ENCODE data around the gene FOXN1. TPM values are rescaled to one million over a fixed set of nuclear protein-coding genes. Genes with fewer than 3 reads are reported as not detected.

Gene FOXN1
- total and polyA plus RNA-seq, 8 donors = 0.02 to 0.19 (median 0.09) TPM; not detected in 5

DNA sequence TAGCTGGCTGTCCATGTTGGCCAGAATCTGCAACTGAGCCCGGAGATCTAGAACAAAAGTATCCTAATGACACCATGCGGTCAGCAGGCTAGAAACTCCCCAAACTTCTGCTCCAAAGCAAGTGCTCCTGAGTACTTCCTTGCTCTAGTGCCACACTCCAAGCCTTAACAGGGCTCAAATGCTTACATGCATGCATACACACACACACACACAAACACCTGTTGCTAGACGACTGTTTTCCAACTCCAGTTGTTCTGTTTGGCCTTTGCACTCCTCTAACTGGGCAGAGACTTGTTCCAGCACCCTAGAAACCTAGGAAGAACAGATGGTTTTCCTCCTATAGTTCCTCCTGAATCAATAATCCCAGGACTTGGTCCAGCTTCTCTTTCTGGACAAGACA is 78.3 kb downstream of the FOXN1 start:
- Histone ChIP-seq H3K27me3 (no peaks in the 10 kb centered on the region), H3K4me3 (no peak overlapping the region), H3K4me1 (no peaks in the 10 kb centered on the region), H3K9me3 (no peaks in the 10 kb centered on the region), H3K27ac (no peak overlapping the region), H3K36me3 (no peaks in the 10 kb centered on the region)
- 78 to 82% methylated on average over 3 of the region's 3 CpGs for WGBS, 2 donors
- intact Hi-C loops (cut with DNase I) = no loop called here
- ATAC-seq (no peak), FAIRE-seq (no peak), DNase-seq (no peak)
- TF ChIP-seq, protein P1, sequence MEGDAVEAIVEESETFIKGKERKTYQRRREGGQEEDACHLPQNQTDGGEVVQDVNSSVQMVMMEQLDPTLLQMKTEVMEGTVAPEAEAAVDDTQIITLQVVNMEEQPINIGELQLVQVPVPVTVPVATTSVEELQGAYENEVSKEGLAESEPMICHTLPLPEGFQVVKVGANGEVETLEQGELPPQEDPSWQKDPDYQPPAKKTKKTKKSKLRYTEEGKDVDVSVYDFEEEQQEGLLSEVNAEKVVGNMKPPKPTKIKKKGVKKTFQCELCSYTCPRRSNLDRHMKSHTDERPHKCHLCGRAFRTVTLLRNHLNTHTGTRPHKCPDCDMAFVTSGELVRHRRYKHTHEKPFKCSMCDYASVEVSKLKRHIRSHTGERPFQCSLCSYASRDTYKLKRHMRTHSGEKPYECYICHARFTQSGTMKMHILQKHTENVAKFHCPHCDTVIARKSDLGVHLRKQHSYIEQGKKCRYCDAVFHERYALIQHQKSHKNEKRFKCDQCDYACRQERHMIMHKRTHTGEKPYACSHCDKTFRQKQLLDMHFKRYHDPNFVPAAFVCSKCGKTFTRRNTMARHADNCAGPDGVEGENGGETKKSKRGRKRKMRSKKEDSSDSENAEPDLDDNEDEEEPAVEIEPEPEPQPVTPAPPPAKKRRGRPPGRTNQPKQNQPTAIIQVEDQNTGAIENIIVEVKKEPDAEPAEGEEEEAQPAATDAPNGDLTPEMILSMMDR (IDR thresholded peaks at IDR 0.05) = no peak

DNA sequence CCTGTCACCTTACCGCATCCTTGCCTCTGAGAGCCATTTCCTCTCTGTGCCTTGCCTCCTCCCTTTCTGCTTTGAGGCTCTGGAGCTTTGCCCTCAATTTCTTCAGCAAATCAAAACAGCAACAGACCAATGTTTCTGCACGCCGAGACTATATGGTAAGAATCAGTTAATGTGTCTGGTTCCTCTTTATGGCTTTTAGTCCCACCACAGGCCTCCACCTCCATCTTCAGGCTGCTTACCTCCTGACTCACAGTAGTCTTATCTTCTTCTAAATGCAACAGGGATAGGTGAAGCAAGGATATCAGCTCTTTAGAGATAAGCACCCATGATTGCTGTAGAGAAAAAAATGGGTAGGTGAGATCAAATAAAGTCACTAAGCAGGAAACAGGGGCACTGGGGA is 79.7 kb downstream of the FOXN1 start:
- TF ChIP-seq, protein P1 (IDR thresholded peaks at IDR 0.05) = no peak
- WGBS, 2 donors = 98 to 100% methylated on average over 3 of the region's 3 CpGs
- intact Hi-C loops (cut with DNase I) = no loop called here

More for the DNA sequence above, 79.7 kb downstream of the FOXN1 start:
- no peaks in the 10 kb centered on the region for H3K27me3 ChIP-seq
- no peak overlapping the region for H3K27ac ChIP-seq
- ATAC-seq (no peak), DNase-seq (no peak), FAIRE-seq (no peak)
- H3K9me3 ChIP-seq = no peaks in the 10 kb centered on the region
- H3K36me3 ChIP-seq = no peaks in the 10 kb centered on the region
- no peak overlapping the region for H3K4me3 ChIP-seq
- H3K4me1 ChIP-seq = no peaks in the 10 kb centered on the region

Other genes starting within 250 kb of the FOXN1 start
- gene TMEM97, start 187.1 kb upstream of the FOXN1 start, total RNA-seq = 100 to 1,000 TPM in 4 of 6 donors, 10 to 100 TPM in 2; 73.9 to 129 (median 113) TPM
- 10 to 100 TPM; 13.1 to 17.2 TPM for gene TMEM97, start 187.1 kb upstream of the FOXN1 start, polyA plus RNA-seq
- gene IFT20, start 170.9 kb upstream of the FOXN1 start, total RNA-seq = 10 to 100 TPM; 42.3 to 52.4 (median 48.0) TPM
- gene IFT20, start 170.9 kb upstream of the FOXN1 start, polyA plus RNA-seq = 10 to 100 TPM; 65.8 to 79.0 TPM
- gene TNFAIP1, start 170.6 kb upstream of the FOXN1 start, total RNA-seq = 10 to 100 TPM; 20.8 to 56.8 (median 31.8) TPM
- gene TNFAIP1, start 170.6 kb upstream of the FOXN1 start, polyA plus RNA-seq = 10 to 100 TPM; 11.5 to 16.8 TPM
- 10 to 100 TPM; 40.7 to 51.2 (median 42.5) TPM for gene POLDIP2, start 148.8 kb upstream of the FOXN1 start, total RNA-seq
- 10 to 100 TPM; 28.3 to 41.0 TPM for gene POLDIP2, start 148.8 kb upstream of the FOXN1 start, polyA plus RNA-seq
- gene SEBOX, start 141.1 kb upstream of the FOXN1 start, total RNA-seq = not detected
- gene SEBOX, start 141.1 kb upstream of the FOXN1 start, polyA plus RNA-seq = not detected
- gene VTN, start 136.0 kb upstream of the FOXN1 start, total RNA-seq = 10 to 100 TPM in 2 of 6 donors, 1 to 10 TPM in 4; 5.2 to 21.5 (median 9.5) TPM
- 10 to 100 TPM; 14.6 to 21.6 TPM for gene VTN, start 136.0 kb upstream of the FOXN1 start, polyA plus RNA-seq
- 10 to 100 TPM; 14.2 to 22.1 (median 17.4) TPM for gene SARM1, start 134.7 kb upstream of the FOXN1 start, total RNA-seq
- gene SARM1, start 134.7 kb upstream of the FOXN1 start, polyA plus RNA-seq = 10 to 100 TPM; 15.7 to 19.0 TPM
- 10 to 100 TPM in 1 of 6 donors, 1 to 10 TPM in 5; 6.0 to 13.8 (median 7.4) TPM for gene SLC46A1, start 100.1 kb upstream of the FOXN1 start, total RNA-seq
- 1 to 10 TPM; 5.8 to 7.8 TPM for gene SLC46A1, start 100.1 kb upstream of the FOXN1 start, polyA plus RNA-seq
- under 1 TPM in 3 of 6 donors, not detected in 3; 0.04 to 0.42 (median 0.06) TPM for gene SLC13A2, start 32.7 kb upstream of the FOXN1 start, total RNA-seq
- under 1 TPM in 1 of 2 donors, not detected in 1; 0.09 TPM for gene SLC13A2, start 32.7 kb upstream of the FOXN1 start, polyA plus RNA-seq
- gene UNC119, start 46.3 kb downstream of the FOXN1 start, total RNA-seq = 10 to 100 TPM in 4 of 6 donors, 1 to 10 TPM in 2; 9.3 to 17.9 (median 11.2) TPM
- 10 to 100 TPM; 18.1 to 31.1 TPM for gene UNC119, start 46.3 kb downstream of the FOXN1 start, polyA plus RNA-seq
- 10 to 100 TPM in 5 of 6 donors, 1 to 10 TPM in 1; 9.4 to 26.5 (median 15.9) TPM for gene PIGS, start 65.2 kb downstream of the FOXN1 start, total RNA-seq
- 10 to 100 TPM in 1 of 2 donors, 1 to 10 TPM in 1; 9.2 to 24.0 TPM for gene PIGS, start 65.2 kb downstream of the FOXN1 start, polyA plus RNA-seq
- gene ALDOC, start 70.5 kb downstream of the FOXN1 start, total RNA-seq = 1 to 10 TPM in 5 of 6 donors, under 1 TPM in 1; 0.69 to 5.5 (median 1.8) TPM
- gene ALDOC, start 70.5 kb downstream of the FOXN1 start, polyA plus RNA-seq = 1 to 10 TPM; 2.4 to 8.4 TPM
- gene SPAG5, start 92.7 kb downstream of the FOXN1 start, total RNA-seq = 1 to 10 TPM in 5 of 6 donors, under 1 TPM in 1; 0.93 to 2.7 (median 1.7) TPM
- 1 to 10 TPM; 3.9 to 7.4 TPM for gene SPAG5, start 92.7 kb downstream of the FOXN1 start, polyA plus RNA-seq
- gene RSKR, start 107.8 kb downstream of the FOXN1 start, total RNA-seq = 1 to 10 TPM; 2.2 to 6.1 (median 3.0) TPM
- gene RSKR, start 107.8 kb downstream of the FOXN1 start, polyA plus RNA-seq = 1 to 10 TPM; 3.9 to 6.9 TPM
- 10 to 100 TPM; 45.5 to 78.9 (median 55.2) TPM for gene BLTP2, start 138.8 kb downstream of the FOXN1 start, total RNA-seq
- 10 to 100 TPM; 22.4 to 25.4 TPM for gene BLTP2, start 138.8 kb downstream of the FOXN1 start, polyA plus RNA-seq
- 10 to 100 TPM; 13.8 to 32.0 (median 18.7) TPM for gene SDF2, start 155.6 kb downstream of the FOXN1 start, total RNA-seq
- 10 to 100 TPM; 16.6 to 38.6 TPM for gene SDF2, start 155.6 kb downstream of the FOXN1 start, polyA plus RNA-seq
- 10 to 100 TPM; 21.8 to 31.3 (median 26.4) TPM for gene SUPT6H, start 155.9 kb downstream of the FOXN1 start, total RNA-seq
- gene SUPT6H, start 155.9 kb downstream of the FOXN1 start, polyA plus RNA-seq = 10 to 100 TPM; 41.5 to 49.0 TPM
- gene PROCA1, start 205.5 kb downstream of the FOXN1 start, total RNA-seq = 1 to 10 TPM in 1 of 6 donors, under 1 TPM in 5; 0.19 to 1.5 (median 0.33) TPM
- gene PROCA1, start 205.5 kb downstream of the FOXN1 start, polyA plus RNA-seq = 1 to 10 TPM; 2.0 to 3.1 TPM
- 10 to 100 TPM in 1 of 6 donors, 1 to 10 TPM in 4, under 1 TPM in 1; 0.94 to 10.6 (median 5.3) TPM for gene RAB34, start 211.5 kb downstream of the FOXN1 start, total RNA-seq
- 10 to 100 TPM; 11.7 to 17.7 TPM for gene RAB34, start 211.5 kb downstream of the FOXN1 start, polyA plus RNA-seq
- gene RPL23A, start 213.6 kb downstream of the FOXN1 start, total RNA-seq = 100 to 1,000 TPM; 551 to 988 (median 835) TPM
- 100 to 1,000 TPM; 305 to 640 TPM for gene RPL23A, start 213.6 kb downstream of the FOXN1 start, polyA plus RNA-seq
- gene TLCD1, start 219.9 kb downstream of the FOXN1 start, total RNA-seq = 1 to 10 TPM; 3.7 to 6.4 (median 4.2) TPM
- gene TLCD1, start 219.9 kb downstream of the FOXN1 start, polyA plus RNA-seq = 10 to 100 TPM; 10.2 to 10.5 TPM
- 1 to 10 TPM; 2.5 to 5.8 (median 3.8) TPM for gene NEK8, start 222.4 kb downstream of the FOXN1 start, total RNA-seq
- 1 to 10 TPM; 8.4 to 9.7 TPM for gene NEK8, start 222.4 kb downstream of the FOXN1 start, polyA plus RNA-seq
- gene TRAF4, start 237.7 kb downstream of the FOXN1 start, total RNA-seq = 10 to 100 TPM; 22.6 to 48.2 (median 32.3) TPM
- gene TRAF4, start 237.7 kb downstream of the FOXN1 start, polyA plus RNA-seq = 10 to 100 TPM; 41.0 to 43.8 TPM

Measured in pancreas (tissue), 10 donors.